Cardiac septum (tissue), 1 donor: ENCODE data around the gene PSMB5. TPM values are rescaled to one million over a fixed set of nuclear protein-coding genes. Genes with fewer than 3 reads are reported as not detected.

Experiments used
- DNase-seq: peaks from one replicate; pipeline ENCODE4 v3.0.0-alpha.2; 2020; ENCODE audit warnings: low spot score
- intact Hi-C: fragments of 100-400 bp; cut with DNase I; formaldehyde crosslinking; loops from one replicate; pipeline ENCODE4 v1.14.0; 2022
- total RNA-seq: library from RNA; stranded (reverse); fragmentation: NEBNext Ultra II Directional; extraction: Animal tissue kit (Norgen Biotek cat#: 25700); gene quantifications from one replicate; pipeline ENCODE4 v1.2.1, GENCODE V29; 2021
- donor health status: DM: no; HTN: no; CAD: no.

The PSMB5 gene
- total RNA-seq, 1 donor from 2014 or later: 120 TPM

- intact Hi-C loops: no loop called here
- no peak for DNase-seq
Observed at GRCh38 chr14:22979748-22980392, 54.8 kb downstream of the PSMB5 start.

GRCh38 chr14:22978981-22979671 lies 55.6 kb downstream of the PSMB5 start:
- intact Hi-C loops: no loop called here

GRCh38 chr14:22978487-22978837 lies 56.2 kb downstream of the PSMB5 start:
- intact Hi-C loops: no loop called here

More at GRCh38 chr14:22978981-22979671, 55.6 kb downstream of the PSMB5 start:
- no peak for DNase-seq

GRCh38 chr14:22977684-22978486 lies 56.8 kb downstream of the PSMB5 start:
- intact Hi-C loops: no loop called here
- no peak for DNase-seq

More at GRCh38 chr14:22978487-22978837, 56.2 kb downstream of the PSMB5 start:
- DNase-seq: no peak

- DNase-seq: no peak
- intact Hi-C loops: no loop called here
Observed at GRCh38 chr14:22977434-22977683, 57.3 kb downstream of the PSMB5 start.

- intact Hi-C loops: no loop called here
Observed at GRCh38 chr14:22976620-22977433, 57.9 kb downstream of the PSMB5 start.

More at GRCh38 chr14:22976620-22977433, 57.9 kb downstream of the PSMB5 start:
- DNase-seq: no peak

Other genes starting within 250 kb of the PSMB5 start
- gene SLC7A7, start 219.5 kb downstream of the PSMB5 start, total RNA-seq: 2.3 TPM
- 96.7 TPM for gene MRPL52, start 205.0 kb downstream of the PSMB5 start, total RNA-seq
- 26.1 TPM for gene MMP14, start 198.3 kb downstream of the PSMB5 start, total RNA-seq
- 71.0 TPM for gene LRP10, start 163.2 kb downstream of the PSMB5 start, total RNA-seq
- gene REM2, start 151.7 kb downstream of the PSMB5 start, total RNA-seq: 0.19 TPM
- 48.1 TPM for gene RBM23, start 115.8 kb downstream of the PSMB5 start, total RNA-seq
- gene PRMT5, start 105.5 kb downstream of the PSMB5 start, total RNA-seq: 40.2 TPM
- gene HAUS4, start 77.8 kb downstream of the PSMB5 start, total RNA-seq: 16.5 TPM
- gene AJUBA, start 52.3 kb downstream of the PSMB5 start, total RNA-seq: 14.0 TPM
- gene C14orf93, start 24.8 kb downstream of the PSMB5 start, total RNA-seq: 3.7 TPM
- gene PSMB11, start 7.3 kb upstream of the PSMB5 start, total RNA-seq: not detected
- gene CDH24, start 22.6 kb upstream of the PSMB5 start, total RNA-seq: 2.6 TPM
- gene ACIN1, start 60.2 kb upstream of the PSMB5 start, total RNA-seq: 72.4 TPM
- gene C14orf119, start 60.6 kb upstream of the PSMB5 start, total RNA-seq: 28.9 TPM
- gene CIROP, start 70.1 kb upstream of the PSMB5 start, total RNA-seq: not detected
- not detected for gene CEBPE, start 84.4 kb upstream of the PSMB5 start, total RNA-seq
- 4.4 TPM for gene SLC7A8, start 148.8 kb upstream of the PSMB5 start, total RNA-seq
- not detected for gene RNF212B, start 203.0 kb upstream of the PSMB5 start, total RNA-seq